ENCODE data around the gene ZFR. TPM values are rescaled to one million over a fixed set of nuclear protein-coding genes. Genes with fewer than 3 reads are reported as not detected.
"Not testable (repeated sequence)": the region's sequence is repeated elsewhere in the genome, so short reads cannot be mapped to it uniquely, and the experiment has no call there.

ZFR gene
- polyA plus RNA-seq, 1 donor (not counting 4 experiments of a cell fraction or from before 2014, with no cell fraction given) = 58.7 TPM

GRCh38 chr5:32403760-32404159 lies 40.8 kb downstream of the ZFR start:
- no peak overlapping the region for H3K4me2 ChIP-seq (ENCODE audit: control insufficient read depth, extremely low read depth, insufficient read depth, low read depth, low read length)
- H3K9me3 ChIP-seq (ENCODE audit: control insufficient read depth, low read depth, low read length) = no peaks in the 10 kb centered on the region
- H3K79me2 ChIP-seq (ENCODE audit: control insufficient read depth, insufficient read depth, low read length) = peaks cover 3% of the 10 kb centered on the region
- no peaks in the 10 kb centered on the region for H3K4me1 ChIP-seq (ENCODE audit: control insufficient read depth, extremely low read depth, insufficient read depth, low read length)
- no peaks in the 10 kb centered on the region for H3K9me1 ChIP-seq (ENCODE audit: control insufficient read depth, extremely low read depth, insufficient read depth, low read length)
- H3K36me3 ChIP-seq (ENCODE audit: control insufficient read depth in 2 of 2, extremely low read depth in 1 of 2, insufficient read depth in 2 of 2, low read length in 2 of 2) = peaks cover 30 to 31% of the 10 kb centered on the region in 2 experiments
- no peak overlapping the region for H2AFZ ChIP-seq (ENCODE audit: control insufficient read depth, low read length)
- no peaks in the 10 kb centered on the region for H4K20me1 ChIP-seq (ENCODE audit: control insufficient read depth, extremely low read depth, insufficient read depth, low read length)
- no peak for FAIRE-seq
- no peak overlapping the region for H3K27ac ChIP-seq (ENCODE audit: control insufficient read depth, insufficient read depth, low read length)
- TF ChIP-seq EZH2 (IDR thresholded peaks at IDR 0.05; ENCODE audit: low read length) (no peak), CTCF (optimal IDR thresholded peaks at IDR 0.05 in 1 of 3, IDR thresholded peaks at IDR 0.05 in 1 of 3, conservative IDR thresholded peaks at IDR 0.05 in 1 of 3; ENCODE audit: extremely low read depth in 1 of 3, insufficient read depth in 2 of 3, low read length in 3 of 3) (no peak)
- no peaks in the 10 kb centered on the region for H3K27me3 ChIP-seq (ENCODE audit: control insufficient read depth, extremely low read depth, insufficient read depth, low read length)
- no peak for DNase-seq (ENCODE audit: low read depth, low spot score)
- no peak overlapping the region for H3K4me3 ChIP-seq (ENCODE audit: control insufficient read depth in 2 of 3, extremely low read depth in 1 of 3, insufficient read depth in 2 of 3, low read depth in 1 of 3, low read length in 3 of 3)
- no peak overlapping the region for H3K9ac ChIP-seq (ENCODE audit: control insufficient read depth, extremely low read depth, insufficient read depth, low read length)
- dilution Hi-C loops (cut with MboI; ENCODE audit: extremely low pct_ligation_motif_present, low sequenced_read_pairs) = no loop called here

- H3K27ac ChIP-seq (ENCODE audit: control insufficient read depth, insufficient read depth, low read length) = no peak overlapping the region
- H3K9ac ChIP-seq (ENCODE audit: control insufficient read depth, extremely low read depth, insufficient read depth, low read length) = no peak overlapping the region
- peaks cover 1% of the 10 kb centered on the region for H3K79me2 ChIP-seq (ENCODE audit: control insufficient read depth, insufficient read depth, low read length)
- no peaks in the 10 kb centered on the region for H3K27me3 ChIP-seq (ENCODE audit: control insufficient read depth, extremely low read depth, insufficient read depth, low read length)
- H3K4me2 ChIP-seq (ENCODE audit: control insufficient read depth, extremely low read depth, insufficient read depth, low read depth, low read length) = no peak overlapping the region
- no peaks in the 10 kb centered on the region for H4K20me1 ChIP-seq (ENCODE audit: control insufficient read depth, extremely low read depth, insufficient read depth, low read length)
- H3K36me3 ChIP-seq (ENCODE audit: control insufficient read depth in 2 of 2, extremely low read depth in 1 of 2, insufficient read depth in 2 of 2, low read length in 2 of 2) = peaks cover 23 to 31% of the 10 kb centered on the region in 2 experiments
- H3K4me3 ChIP-seq (ENCODE audit: control insufficient read depth in 2 of 3, extremely low read depth in 1 of 3, insufficient read depth in 2 of 3, low read depth in 1 of 3, low read length in 3 of 3) = no peak overlapping the region
- H3K4me1 ChIP-seq (ENCODE audit: control insufficient read depth, extremely low read depth, insufficient read depth, low read length) = no peaks in the 10 kb centered on the region
- FAIRE-seq = no peak
- H2AFZ ChIP-seq (ENCODE audit: control insufficient read depth, low read length) = no peak overlapping the region
- no peak for DNase-seq (ENCODE audit: low read depth, low spot score)
- H3K9me3 ChIP-seq (ENCODE audit: control insufficient read depth, low read depth, low read length) = no peaks in the 10 kb centered on the region
- dilution Hi-C loops (cut with MboI; ENCODE audit: extremely low pct_ligation_motif_present, low sequenced_read_pairs) = no loop called here
- no peaks in the 10 kb centered on the region for H3K9me1 ChIP-seq (ENCODE audit: control insufficient read depth, extremely low read depth, insufficient read depth, low read length)
- no peak for TF ChIP-seq EZH2 (IDR thresholded peaks at IDR 0.05; ENCODE audit: low read length)
- TF ChIP-seq CTCF (optimal IDR thresholded peaks at IDR 0.05 in 1 of 3, IDR thresholded peaks at IDR 0.05 in 1 of 3, conservative IDR thresholded peaks at IDR 0.05 in 1 of 3; ENCODE audit: extremely low read depth in 1 of 3, insufficient read depth in 2 of 3, low read length in 3 of 3) = no peak
These were observed 44.1 kb downstream of the ZFR start for GRCh38 chr5:32400401-32400800.

- dilution Hi-C loops (cut with MboI; ENCODE audit: extremely low pct_ligation_motif_present, low sequenced_read_pairs); H4K20me1 ChIP-seq (ENCODE audit: control insufficient read depth, extremely low read depth, insufficient read depth, low read length); H3K79me2 ChIP-seq (ENCODE audit: control insufficient read depth, insufficient read depth, low read length); H3K4me2 ChIP-seq (ENCODE audit: control insufficient read depth, extremely low read depth, insufficient read depth, low read depth, low read length); DNase-seq (ENCODE audit: low read depth, low spot score); H3K9ac ChIP-seq (ENCODE audit: control insufficient read depth, extremely low read depth, insufficient read depth, low read length); H2AFZ ChIP-seq (ENCODE audit: control insufficient read depth, low read length); H3K27me3 ChIP-seq (ENCODE audit: control insufficient read depth, extremely low read depth, insufficient read depth, low read length); H3K4me3 ChIP-seq (ENCODE audit: control insufficient read depth in 2 of 3, extremely low read depth in 1 of 3, insufficient read depth in 2 of 3, low read depth in 1 of 3, low read length in 3 of 3); H3K9me1 ChIP-seq (ENCODE audit: control insufficient read depth, extremely low read depth, insufficient read depth, low read length); H3K4me1 ChIP-seq (ENCODE audit: control insufficient read depth, extremely low read depth, insufficient read depth, low read length); H3K27ac ChIP-seq (ENCODE audit: control insufficient read depth, insufficient read depth, low read length); FAIRE-seq; H3K9me3 ChIP-seq (ENCODE audit: control insufficient read depth, low read depth, low read length): not testable (repeated sequence)
- H3K36me3 ChIP-seq (ENCODE audit: control insufficient read depth in 2 of 2, extremely low read depth in 1 of 2, insufficient read depth in 2 of 2, low read length in 2 of 2) = peaks cover 23 to 34% of the 10 kb centered on the region in 2 experiments
These were observed 45.8 kb downstream of the ZFR start for GRCh38 chr5:32398754-32399153.

All from keratinocyte (primary cell).